ENCODE data around the gene CMA1.

The CMA1 gene

GRCh38 chr14:24465805-24466204 lies 42.3 kb downstream of the CMA1 start:
- H3K4me3 ChIP-seq (ENCODE audit: low read depth, low read length), result no peak overlapping the region

- H3K4me3 ChIP-seq (ENCODE audit: low read depth, low read length), result no peak overlapping the region
Measured at GRCh38 chr14:24465368-24465767, 42.7 kb downstream of the CMA1 start.

GRCh38 chr14:24463884-24464785 lies 43.9 kb downstream of the CMA1 start:
- H3K4me3 ChIP-seq (ENCODE audit: low read depth, low read length), result no peak overlapping the region

- H3K4me3 ChIP-seq (ENCODE audit: low read depth, low read length), result no peak overlapping the region
Measured at GRCh38 chr14:24463017-24463883, 44.8 kb downstream of the CMA1 start.

GRCh38 chr14:24461336-24461735 lies 46.7 kb downstream of the CMA1 start:
- H3K4me3 ChIP-seq (ENCODE audit: low read depth, low read length), result no peak overlapping the region

GRCh38 chr14:24459331-24459730 lies 48.7 kb downstream of the CMA1 start:
- H3K4me3 ChIP-seq (ENCODE audit: low read depth, low read length), result no peak overlapping the region

GRCh38 chr14:24458736-24459135 lies 49.3 kb downstream of the CMA1 start:
- H3K4me3 ChIP-seq (ENCODE audit: low read depth, low read length), result no peak overlapping the region

GRCh38 chr14:24456980-24457379 lies 51.1 kb downstream of the CMA1 start:
- H3K4me3 ChIP-seq (ENCODE audit: low read depth, low read length), result no peak overlapping the region
